GM12865 (cell line): ENCODE data around the gene GALNT8.
A peak's percentile ranks its signal among the peaks of the same experiment; 100 is the strongest.

ENCODE experiments used
- DNase-seq: peaks from one replicate; pipeline ENCODE4 v3.0.0; 2010; ENCODE audit warnings: low read depth
- H3K4me3 ChIP-seq: 2 replicates; pipeline ENCODE4 v1.5.1; 2011; ENCODE audit warnings: mild to moderate bottlenecking, low read depth, low read length, control low read depth
- CTCF ChIP-seq: IDR thresholded peaks from 2 replicates; pipeline ENCODE4 v1.5.1; 2011; ENCODE audit warnings: low read length, control low read depth, low read depth, inconsistent platforms; ENCODE audit not compliant: insufficient read depth; ENCODE audit errors: missing control alignments

The GALNT8 gene

GRCh38 chr12:4813741-4814140, 93.5 kb downstream of the GALNT8 start:
- no peak for DNase-seq
- no peak for TF ChIP-seq CTCF
- H3K4me3 ChIP-seq = no peak overlapping the region

- no peak for TF ChIP-seq CTCF
- no peak for DNase-seq
- H3K4me3 ChIP-seq = no peak overlapping the region
Measured at GRCh38 chr12:4814485-4814884, 94.3 kb downstream of the GALNT8 start.

GRCh38 chr12:4816744-4817525, 96.7 kb downstream of the GALNT8 start:
- no peak for DNase-seq
- no peak for TF ChIP-seq CTCF

GRCh38 chr12:4817880-4818279, 97.7 kb downstream of the GALNT8 start:
- no peak for TF ChIP-seq CTCF
- no peak for DNase-seq
- H3K4me3 ChIP-seq = no peak overlapping the region

More at GRCh38 chr12:4816744-4817525, 96.7 kb downstream of the GALNT8 start:
- no peak overlapping the region for H3K4me3 ChIP-seq

- TF ChIP-seq CTCF = no peak
- DNase-seq = peak; percentile 47
- H3K4me3 ChIP-seq = no peak overlapping the region
Measured at GRCh38 chr12:4819654-4820053, 99.5 kb downstream of the GALNT8 start.

GRCh38 chr12:4820971-4821370, 100.8 kb downstream of the GALNT8 start:
- H3K4me3 ChIP-seq = no peak overlapping the region
- DNase-seq = no peak
- TF ChIP-seq CTCF = no peak
